K562 (cell line): Measurements from ENCODE around the gene C1orf122.

Experiments used
- EZH2 ChIP-seq: IDR thresholded peaks from 2 replicates; pipeline ENCODE4 v1.6.1; 2012; ENCODE audit warnings: low read depth, mild to moderate bottlenecking, inconsistent platforms, low read length, borderline replicate concordance
- GABPA ChIP-seq: fragments of 200-800 bp; sonication (Bioruptor generic); conservative IDR thresholded peaks from 2 replicates; pipeline ENCODE4 v1.6.1; 2016; ENCODE audit warnings: low read depth, missing genetic modification characterization, missing compliant biosample characterization
- HNRNPUL1 ChIP-seq: fragments of 200-400 bp; formaldehyde crosslinking; IDR thresholded peaks from 2 replicates; pipeline ENCODE4 v1.6.1; 2017; ENCODE audit warnings: low read length
- NCOR1 ChIP-seq: fragments of 450-650 bp; IDR thresholded peaks from 2 replicates; pipeline ENCODE4 v1.6.1; 2016; ENCODE audit warnings: mild to moderate bottlenecking, moderate library complexity
- PHF21A ChIP-seq: fragments of 450-650 bp; IDR thresholded peaks from 2 replicates; pipeline ENCODE4 v1.6.1; 2017; ENCODE audit warnings: low read depth, borderline replicate concordance
- RFX5 ChIP-seq: IDR thresholded peaks from 2 replicates; pipeline ENCODE4 v1.6.1; 2011; ENCODE audit warnings: low read depth, mild to moderate bottlenecking, improper control_type of control experiment, low read length
- TF ChIP-seq, protein P1 (sequence below): sonication (generic); formaldehyde crosslinking; IDR thresholded peaks from 2 replicates; pipeline ENCODE4 v1.8.0; 2022; ENCODE audit warnings: mild to moderate bottlenecking, missing genetic modification reagents

GRCh38 chr1:37853157-37853556, 45.6 kb downstream of the C1orf122 start:
- TF ChIP-seq PHF21A: no peak
- no peak for TF ChIP-seq EZH2
- TF ChIP-seq, protein P1, sequence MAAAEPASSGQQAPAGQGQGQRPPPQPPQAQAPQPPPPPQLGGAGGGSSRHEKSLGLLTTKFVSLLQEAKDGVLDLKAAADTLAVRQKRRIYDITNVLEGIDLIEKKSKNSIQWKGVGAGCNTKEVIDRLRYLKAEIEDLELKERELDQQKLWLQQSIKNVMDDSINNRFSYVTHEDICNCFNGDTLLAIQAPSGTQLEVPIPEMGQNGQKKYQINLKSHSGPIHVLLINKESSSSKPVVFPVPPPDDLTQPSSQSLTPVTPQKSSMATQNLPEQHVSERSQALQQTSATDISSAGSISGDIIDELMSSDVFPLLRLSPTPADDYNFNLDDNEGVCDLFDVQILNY (CRISPR knock-in tag): no peak
- no peak; the same call in 1 of the 2 replicates for TF ChIP-seq NCOR1
- no peak for TF ChIP-seq RFX5
- TF ChIP-seq HNRNPUL1: no peak
- no peak for TF ChIP-seq GABPA
